ENCODE results near the gene FFAR2. TPM values are rescaled to one million over a fixed set of nuclear protein-coding genes. Genes with fewer than 3 reads are reported as not detected.
"Not testable (repeated sequence)": the region's sequence is repeated elsewhere in the genome, so short reads cannot be mapped to it uniquely, and the experiment has no call there.

FFAR2 gene
- not detected in 2 replicates for total RNA-seq

- intact Hi-C loops (cut with micrococcal nuclease), result no loop called here
Observed at GRCh38 chr19:35447606-35448469, at the start of gene FFAR2. Gene FFAR2 (plus strand): TSS chr19:35448257. CDS start chr19:35449715, 1,458 bp downstream.

GRCh38 chr19:35398570-35398969 lies 49.5 kb upstream of the FFAR2 start:
- intact Hi-C loops (cut with micrococcal nuclease), result no loop called here

- intact Hi-C loops (cut with micrococcal nuclease), result no loop called here
Observed at GRCh38 chr19:35399231-35399630, 48.8 kb upstream of the FFAR2 start.

- intact Hi-C loops (cut with micrococcal nuclease), result no loop called here
Observed at GRCh38 chr19:35399948-35400772, 47.9 kb upstream of the FFAR2 start.

GRCh38 chr19:35400773-35401100 lies 47.3 kb upstream of the FFAR2 start:
- intact Hi-C loops (cut with micrococcal nuclease), result no loop called here

- intact Hi-C loops (cut with micrococcal nuclease), result not testable (repeated sequence)
Observed at GRCh38 chr19:35401416-35401815, 46.6 kb upstream of the FFAR2 start.

- intact Hi-C loops (cut with micrococcal nuclease), result no loop called here
Observed at GRCh38 chr19:35403116-35403760, 44.8 kb upstream of the FFAR2 start.

GRCh38 chr19:35404879-35405622 lies 43.0 kb upstream of the FFAR2 start:
- intact Hi-C loops (cut with micrococcal nuclease), result no loop called here

- intact Hi-C loops (cut with micrococcal nuclease), result no loop called here
Observed at GRCh38 chr19:35407619-35408018, 40.4 kb upstream of the FFAR2 start.

- intact Hi-C loops (cut with micrococcal nuclease), result no loop called here
Observed at GRCh38 chr19:35408284-35409171, 39.5 kb upstream of the FFAR2 start.

GRCh38 chr19:35409191-35409590 lies 38.9 kb upstream of the FFAR2 start:
- intact Hi-C loops (cut with micrococcal nuclease), result no loop called here

GRCh38 chr19:35410487-35410886 lies 37.6 kb upstream of the FFAR2 start:
- intact Hi-C loops (cut with micrococcal nuclease), result no loop called here

- intact Hi-C loops (cut with micrococcal nuclease), result no loop called here
Observed at GRCh38 chr19:35414442-35414841, 33.6 kb upstream of the FFAR2 start.

GRCh38 chr19:35416331-35416730 lies 31.7 kb upstream of the FFAR2 start:
- intact Hi-C loops (cut with micrococcal nuclease), result no loop called here

- intact Hi-C loops (cut with micrococcal nuclease), result no loop called here
Observed at GRCh38 chr19:35417278-35417677, 30.8 kb upstream of the FFAR2 start.

- intact Hi-C loops (cut with micrococcal nuclease), result no loop called here
Observed at GRCh38 chr19:35417713-35418534, 30.1 kb upstream of the FFAR2 start.

GRCh38 chr19:35419046-35419445 lies 29.0 kb upstream of the FFAR2 start:
- intact Hi-C loops (cut with micrococcal nuclease), result no loop called here

- intact Hi-C loops (cut with micrococcal nuclease), result no loop called here
Observed at GRCh38 chr19:35419805-35420204, 28.3 kb upstream of the FFAR2 start.

- intact Hi-C loops (cut with micrococcal nuclease), result no loop called here
Observed at GRCh38 chr19:35421362-35421761, 26.7 kb upstream of the FFAR2 start.
